ENCODE measurements around the gene SMPD4.
A peak's percentile ranks its signal among the peaks of the same experiment; 100 is the strongest.
"Not testable (repeated sequence)": the region's sequence is repeated elsewhere in the genome, so short reads cannot be mapped to it uniquely, and the experiment has no call there.

SMPD4 gene

GRCh38 chr2:130181325-130181879, at the start of gene SMPD4:
TSS of gene SMPD4 (minus strand) at chr2:130181602. CDS start at chr2:130176592, 5,010 bp downstream.
- peak; percentile 94 for DNase-seq (ENCODE audit: low read depth)
- TF ChIP-seq CTCF (conservative IDR thresholded peaks at IDR 0.05; ENCODE audit: low read length) = no peak
- peak within 1 kb of the TSS; percentile 92 for H3K4me3 ChIP-seq (ENCODE audit: low read length)

DNA sequence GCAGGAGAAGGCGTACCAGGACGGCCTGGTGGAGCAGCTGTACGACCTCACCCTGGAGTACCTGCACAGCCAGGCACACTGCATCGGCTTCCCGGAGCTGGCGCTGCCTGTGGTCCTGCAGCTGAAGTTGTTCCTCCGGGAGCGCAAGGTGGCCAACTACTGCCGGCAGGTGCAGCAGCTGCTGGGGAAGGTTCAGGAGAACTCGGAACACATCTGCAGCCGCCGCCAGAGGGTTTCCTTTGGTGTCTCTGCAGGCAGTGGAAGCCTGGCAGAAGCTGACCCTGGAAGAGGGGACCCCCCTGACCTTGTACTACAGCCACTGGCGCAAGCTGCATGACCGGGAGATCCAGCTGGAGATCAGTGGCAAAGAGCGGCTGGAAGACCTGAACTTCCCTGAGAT, 49.5 kb upstream of the SMPD4 start:
- H3K4me3 ChIP-seq (ENCODE audit: low read length) = not testable (repeated sequence)

GRCh38 chr2:130230376-130230775, 49.0 kb upstream of the SMPD4 start:
- not testable (repeated sequence) for H3K4me3 ChIP-seq (ENCODE audit: low read length); DNase-seq (ENCODE audit: low read depth)

More for the DNA sequence above, 49.5 kb upstream of the SMPD4 start:
- not testable (repeated sequence) for DNase-seq (ENCODE audit: low read depth)

GRCh38 chr2:130229161-130229510, 47.7 kb upstream of the SMPD4 start:
- DNase-seq (ENCODE audit: low read depth); H3K4me3 ChIP-seq (ENCODE audit: low read length): not testable (repeated sequence)

GRCh38 chr2:130228467-130229160, 47.2 kb upstream of the SMPD4 start:
- not testable (repeated sequence) for DNase-seq (ENCODE audit: low read depth); H3K4me3 ChIP-seq (ENCODE audit: low read length)

DNA sequence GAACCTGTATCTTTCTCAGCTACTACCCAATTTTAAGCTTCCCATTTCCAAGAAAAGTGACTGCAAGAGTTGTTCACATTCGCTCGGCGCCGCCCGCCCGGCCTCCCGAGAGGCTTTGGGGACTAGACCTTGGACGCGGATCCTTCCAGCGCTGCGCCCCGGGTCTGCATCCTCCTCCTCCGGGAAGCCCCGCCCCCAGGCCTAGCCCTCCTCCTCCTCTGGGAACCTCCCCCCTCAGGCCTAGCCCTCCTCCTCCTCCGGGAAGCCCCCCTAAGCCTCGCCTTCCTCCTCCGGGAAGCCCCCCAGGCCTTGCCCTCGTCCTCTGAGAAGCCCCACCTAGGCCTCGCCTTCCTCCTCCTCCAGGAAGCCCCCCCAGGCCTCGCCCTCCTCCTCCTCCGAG, 46.6 kb upstream of the SMPD4 start:
- DNase-seq (ENCODE audit: low read depth); H3K4me3 ChIP-seq (ENCODE audit: low read length): not testable (repeated sequence)

DNA sequence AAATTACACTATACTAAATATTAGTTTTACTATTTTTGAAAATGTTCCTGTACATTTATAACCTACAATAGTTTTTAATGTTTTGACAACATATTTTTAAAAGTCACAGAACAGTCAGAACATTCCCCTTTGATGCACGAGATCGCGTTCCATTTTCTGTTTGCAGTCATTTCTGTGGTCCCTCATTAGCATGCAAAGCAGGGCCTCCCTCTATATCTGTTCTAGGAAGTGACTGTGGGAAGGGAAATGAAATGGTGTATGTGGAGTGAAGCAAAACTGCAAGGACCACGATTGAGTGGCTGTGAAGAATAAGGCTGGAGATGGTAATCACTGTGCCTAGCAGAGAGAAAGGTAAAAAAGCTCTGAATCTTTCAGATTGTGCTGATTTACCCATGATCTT, 41.1 kb upstream of the SMPD4 start:
- H3K4me3 ChIP-seq (ENCODE audit: low read length); DNase-seq (ENCODE audit: low read depth): not testable (repeated sequence)

GRCh38 chr2:130220505-130220904, 39.1 kb upstream of the SMPD4 start:
- H3K4me3 ChIP-seq (ENCODE audit: low read length); DNase-seq (ENCODE audit: low read depth): not testable (repeated sequence)

- not testable (repeated sequence) for DNase-seq (ENCODE audit: low read depth); H3K4me3 ChIP-seq (ENCODE audit: low read length)
Measured at GRCh38 chr2:130219147-130219546, 37.7 kb upstream of the SMPD4 start.

DNA sequence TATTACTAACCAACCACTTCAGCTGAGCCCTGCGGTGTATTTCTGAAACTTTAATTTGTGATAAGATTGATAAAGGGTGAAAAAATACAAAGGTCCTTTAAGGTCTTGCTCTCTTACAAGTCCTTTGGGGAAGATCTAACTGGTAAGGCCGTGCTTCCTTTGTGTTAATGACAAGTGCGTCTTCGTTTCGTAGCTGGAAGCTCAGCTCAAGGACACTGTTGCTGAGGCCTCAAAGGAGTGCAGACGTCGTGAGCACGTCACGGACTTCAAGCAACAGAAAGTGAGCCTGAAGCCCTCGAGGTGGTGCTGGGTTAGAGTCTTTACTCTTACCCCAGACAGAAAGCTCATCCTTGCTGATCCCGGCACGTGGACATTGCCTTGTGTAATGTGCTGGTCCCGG, 25.6 kb upstream of the SMPD4 start:
- DNase-seq (ENCODE audit: low read depth); H3K4me3 ChIP-seq (ENCODE audit: low read length): not testable (repeated sequence)

DNA sequence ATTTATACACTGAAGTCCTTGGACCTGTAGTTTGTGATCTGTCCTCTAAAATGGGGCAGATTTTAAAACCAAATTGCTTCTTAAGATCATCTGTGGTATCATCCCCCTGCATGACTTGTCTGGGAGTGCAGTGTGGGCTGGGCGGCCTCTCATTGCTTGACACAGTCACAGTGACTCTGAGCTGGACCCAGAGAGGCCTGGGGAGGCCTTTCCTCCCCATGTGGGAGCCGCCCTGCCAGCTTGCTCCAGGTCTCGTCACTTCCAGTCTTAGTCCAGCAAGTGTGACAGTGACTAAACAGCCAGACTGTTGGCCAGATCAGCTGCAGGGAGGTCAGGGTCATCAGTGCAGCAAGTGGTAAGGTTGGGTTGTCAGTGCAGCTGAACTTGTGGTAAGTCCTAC, 21.7 kb upstream of the SMPD4 start:
- H3K4me3 ChIP-seq (ENCODE audit: low read length); DNase-seq (ENCODE audit: low read depth): not testable (repeated sequence)

- H3K4me3 ChIP-seq (ENCODE audit: low read length); DNase-seq (ENCODE audit: low read depth): not testable (repeated sequence)
Measured at GRCh38 chr2:130202518-130202917, 21.1 kb upstream of the SMPD4 start.

GRCh38 chr2:130198343-130198742, 16.9 kb upstream of the SMPD4 start, which contains the start of gene TUBA3E:
TSS of gene TUBA3E (minus strand) at chr2:130198439. CDS start at chr2:130198360, 79 bp downstream.
- no peak for TF ChIP-seq CTCF (conservative IDR thresholded peaks at IDR 0.05; ENCODE audit: low read length)
- no peak for DNase-seq (ENCODE audit: low read depth)
- H3K4me3 ChIP-seq (ENCODE audit: low read length) = no peak within 1 kb of the TSS

GRCh38 chr2:130196052-130196451, 14.7 kb upstream of the SMPD4 start:
- not testable (repeated sequence) for H3K4me3 ChIP-seq (ENCODE audit: low read length); DNase-seq (ENCODE audit: low read depth)

GRCh38 chr2:130195089-130195635, 13.8 kb upstream of the SMPD4 start:
- not testable (repeated sequence) for H3K4me3 ChIP-seq (ENCODE audit: low read length); DNase-seq (ENCODE audit: low read depth)

GRCh38 chr2:130193824-130194223, 12.4 kb upstream of the SMPD4 start:
- not testable (repeated sequence) for H3K4me3 ChIP-seq (ENCODE audit: low read length); DNase-seq (ENCODE audit: low read depth)

- DNase-seq (ENCODE audit: low read depth); H3K4me3 ChIP-seq (ENCODE audit: low read length): not testable (repeated sequence)
Measured at GRCh38 chr2:130192451-130192850, 11.0 kb upstream of the SMPD4 start.

DNA sequence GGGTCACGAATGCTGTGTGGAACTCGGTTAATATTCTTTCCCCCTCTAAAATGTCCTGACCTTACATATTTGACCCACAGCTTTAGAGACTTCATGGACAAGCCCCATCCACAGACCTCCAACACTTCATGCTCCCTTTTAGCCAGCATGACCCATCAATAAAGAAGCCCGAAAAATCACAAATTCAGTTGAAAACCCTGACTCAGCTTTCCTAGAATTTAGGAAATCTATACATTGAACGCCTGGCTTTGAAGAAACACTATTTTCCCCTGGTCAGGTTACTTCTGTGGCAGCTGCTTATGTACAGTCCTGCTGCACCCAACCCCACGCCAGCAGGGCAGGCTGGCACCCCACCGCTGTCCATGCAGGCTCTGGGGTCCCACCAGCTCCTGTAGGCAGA, 9.9 kb upstream of the SMPD4 start:
- not testable (repeated sequence) for H3K4me3 ChIP-seq (ENCODE audit: low read length); DNase-seq (ENCODE audit: low read depth)
